Measurements from ENCODE around the gene RNF181.

The RNF181 gene, protein sequence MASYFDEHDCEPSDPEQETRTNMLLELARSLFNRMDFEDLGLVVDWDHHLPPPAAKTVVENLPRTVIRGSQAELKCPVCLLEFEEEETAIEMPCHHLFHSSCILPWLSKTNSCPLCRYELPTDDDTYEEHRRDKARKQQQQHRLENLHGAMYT

DNA sequence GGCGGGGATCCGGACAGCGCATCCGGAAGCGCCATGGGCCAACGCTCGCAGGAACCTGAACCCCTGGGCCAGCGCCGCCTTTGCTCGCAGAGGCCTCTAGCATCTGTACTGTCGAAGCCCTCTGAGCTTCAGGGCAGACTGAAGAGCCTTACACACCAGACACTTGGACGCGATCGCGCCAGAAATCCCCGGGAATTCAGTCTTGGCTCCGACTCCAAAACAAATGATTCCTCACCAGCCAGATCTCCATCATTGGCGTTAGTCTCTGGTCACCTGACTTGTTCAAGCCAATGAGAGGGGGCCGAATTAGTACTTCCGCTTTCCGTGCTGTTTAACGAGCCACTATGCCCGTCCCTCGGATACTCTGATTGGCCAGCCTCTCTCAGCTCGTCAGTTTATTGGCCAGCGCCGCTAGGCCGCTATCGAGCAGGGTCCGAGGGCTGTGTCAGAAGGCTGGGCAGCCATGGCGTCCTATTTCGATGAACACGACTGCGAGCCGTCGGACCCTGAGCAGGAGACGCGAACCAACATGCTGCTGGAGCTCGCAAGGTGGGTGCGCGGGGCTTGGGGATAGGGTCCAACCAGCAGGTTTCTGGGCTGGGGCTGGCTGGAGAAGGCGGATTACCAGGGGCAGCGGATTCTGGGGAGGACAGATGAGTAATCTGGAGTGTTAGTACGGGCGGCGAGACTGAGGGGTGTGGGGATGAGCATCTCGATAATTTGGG, at the start of gene RNF181:
Gene RNF181, plus strand, starts transcription at position 445 of the 725 bp plus-strand sequence. Its CDS starts 19 bp downstream, at position 464.
- no peaks in the 10 kb centered on the region for H3K9me3 ChIP-seq
- peaks cover 37 to 44% of the 10 kb centered on the region in 2 experiments for H3K4me1 ChIP-seq (ENCODE audit: control insufficient read depth in 1 of 2, insufficient read depth in 1 of 2, low read depth in 1 of 2, low read length in 1 of 2)
- TF ChIP-seq, protein P1, sequence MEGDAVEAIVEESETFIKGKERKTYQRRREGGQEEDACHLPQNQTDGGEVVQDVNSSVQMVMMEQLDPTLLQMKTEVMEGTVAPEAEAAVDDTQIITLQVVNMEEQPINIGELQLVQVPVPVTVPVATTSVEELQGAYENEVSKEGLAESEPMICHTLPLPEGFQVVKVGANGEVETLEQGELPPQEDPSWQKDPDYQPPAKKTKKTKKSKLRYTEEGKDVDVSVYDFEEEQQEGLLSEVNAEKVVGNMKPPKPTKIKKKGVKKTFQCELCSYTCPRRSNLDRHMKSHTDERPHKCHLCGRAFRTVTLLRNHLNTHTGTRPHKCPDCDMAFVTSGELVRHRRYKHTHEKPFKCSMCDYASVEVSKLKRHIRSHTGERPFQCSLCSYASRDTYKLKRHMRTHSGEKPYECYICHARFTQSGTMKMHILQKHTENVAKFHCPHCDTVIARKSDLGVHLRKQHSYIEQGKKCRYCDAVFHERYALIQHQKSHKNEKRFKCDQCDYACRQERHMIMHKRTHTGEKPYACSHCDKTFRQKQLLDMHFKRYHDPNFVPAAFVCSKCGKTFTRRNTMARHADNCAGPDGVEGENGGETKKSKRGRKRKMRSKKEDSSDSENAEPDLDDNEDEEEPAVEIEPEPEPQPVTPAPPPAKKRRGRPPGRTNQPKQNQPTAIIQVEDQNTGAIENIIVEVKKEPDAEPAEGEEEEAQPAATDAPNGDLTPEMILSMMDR (IDR thresholded peaks at IDR 0.05) = no peak
- H3K4me3 ChIP-seq (ENCODE audit: low read depth in 1 of 2, low read length in 1 of 2) = peak within 1 kb of the TSS; percentile 93 to 97
- peaks cover 39% of the 10 kb centered on the region for H3K36me3 ChIP-seq
- peak within 1 kb of the TSS; percentile 97 for H3K27ac ChIP-seq
- no peaks in the 10 kb centered on the region for H3K27me3 ChIP-seq

DNA sequence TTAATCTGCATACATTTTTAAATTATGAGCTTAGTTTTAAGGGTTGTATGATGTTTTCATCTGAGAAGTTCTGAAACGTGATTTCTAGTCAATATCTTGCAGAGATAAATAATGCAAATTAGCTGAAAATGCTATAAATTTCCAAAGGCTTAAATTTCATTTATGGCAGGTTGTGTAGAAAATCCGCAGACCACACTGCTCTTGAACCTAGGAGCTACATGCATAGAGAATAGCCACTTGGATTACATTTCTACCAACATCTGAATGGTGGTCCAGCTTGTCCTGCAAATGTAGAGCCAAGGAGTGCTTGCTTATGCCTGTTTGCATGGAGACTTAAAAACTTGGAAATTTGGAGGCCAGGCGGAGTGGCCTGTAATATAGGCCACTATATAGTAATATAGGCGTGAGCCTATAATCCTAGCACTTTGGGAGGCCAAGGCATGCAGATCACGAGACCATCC, 49.7 kb upstream of the RNF181 start:
- peaks cover 25 to 29% of the 10 kb centered on the region in 2 experiments for H3K4me1 ChIP-seq (ENCODE audit: control insufficient read depth in 1 of 2, insufficient read depth in 1 of 2, low read depth in 1 of 2, low read length in 1 of 2)
- H3K27ac ChIP-seq = peak overlapping the region; percentile 28
- no peak overlapping the region for H3K4me3 ChIP-seq (ENCODE audit: low read depth in 1 of 2, low read length in 1 of 2)
- H3K36me3 ChIP-seq = peaks cover 61% of the 10 kb centered on the region
- no peaks in the 10 kb centered on the region for H3K27me3 ChIP-seq
- TF ChIP-seq, protein P1 (IDR thresholded peaks at IDR 0.05) = no peak
- H3K9me3 ChIP-seq = no peaks in the 10 kb centered on the region

GRCh38 chr2:85547089-85547858, 48.3 kb upstream of the RNF181 start:
- H3K27ac ChIP-seq = peak overlapping the region; percentile 18
- H3K9me3 ChIP-seq = no peaks in the 10 kb centered on the region
- peaks cover 29 to 30% of the 10 kb centered on the region in 2 experiments for H3K4me1 ChIP-seq (ENCODE audit: control insufficient read depth in 1 of 2, insufficient read depth in 1 of 2, low read depth in 1 of 2, low read length in 1 of 2)
- peaks cover 52% of the 10 kb centered on the region for H3K36me3 ChIP-seq
- TF ChIP-seq, protein P1 (IDR thresholded peaks at IDR 0.05) = no peak
- no peaks in the 10 kb centered on the region for H3K27me3 ChIP-seq
- H3K4me3 ChIP-seq (ENCODE audit: low read depth in 1 of 2, low read length in 1 of 2) = no peak overlapping the region

GRCh38 chr2:85547859-85548607, 47.5 kb upstream of the RNF181 start:
- H3K27me3 ChIP-seq = no peaks in the 10 kb centered on the region
- H3K36me3 ChIP-seq = peaks cover 52% of the 10 kb centered on the region
- peaks cover 30% of the 10 kb centered on the region in 2 experiments for H3K4me1 ChIP-seq (ENCODE audit: control insufficient read depth in 1 of 2, insufficient read depth in 1 of 2, low read depth in 1 of 2, low read length in 1 of 2)
- no peak overlapping the region for H3K4me3 ChIP-seq (ENCODE audit: low read depth in 1 of 2, low read length in 1 of 2)
- no peaks in the 10 kb centered on the region for H3K9me3 ChIP-seq
- no peak overlapping the region for H3K27ac ChIP-seq
- TF ChIP-seq, protein P1 (IDR thresholded peaks at IDR 0.05) = no peak

GRCh38 chr2:85548608-85548900, 47.0 kb upstream of the RNF181 start:
- no peak overlapping the region for H3K4me3 ChIP-seq (ENCODE audit: low read depth in 1 of 2, low read length in 1 of 2)
- peaks cover 52% of the 10 kb centered on the region for H3K36me3 ChIP-seq
- TF ChIP-seq, protein P1 (IDR thresholded peaks at IDR 0.05) = no peak
- no peaks in the 10 kb centered on the region for H3K9me3 ChIP-seq
- no peaks in the 10 kb centered on the region for H3K27me3 ChIP-seq
- H3K27ac ChIP-seq = no peak overlapping the region
- peaks cover 30% of the 10 kb centered on the region in 2 experiments for H3K4me1 ChIP-seq (ENCODE audit: control insufficient read depth in 1 of 2, insufficient read depth in 1 of 2, low read depth in 1 of 2, low read length in 1 of 2)
